ENCODE results near the gene BAHCC1. TPM values are rescaled to one million over a fixed set of nuclear protein-coding genes. Genes with fewer than 3 reads are reported as not detected.

The BAHCC1 gene
- total RNA-seq, 1 experiment from 2014 or later = 74.2 TPM

GRCh38 chr17:81402981-81403467 is 7.8 kb downstream of the BAHCC1 start:
- BruUV-seq (replicated peaks) = no TSS peak
- peak overlapping the region; percentile 96 for H3K4me3 ChIP-seq (ENCODE audit: low read depth, low read length, poor library complexity, severe bottlenecking)
- ChIA-PET CTCF (no interaction called here), POLR2A (ENCODE audit: low non-redundant PET) (no interaction called here)
- no peaks in the 10 kb centered on the region for H3K9me3 ChIP-seq (ENCODE audit: low read depth, low read length, poor library complexity, severe bottlenecking)
- TF ChIP-seq, protein P1, sequence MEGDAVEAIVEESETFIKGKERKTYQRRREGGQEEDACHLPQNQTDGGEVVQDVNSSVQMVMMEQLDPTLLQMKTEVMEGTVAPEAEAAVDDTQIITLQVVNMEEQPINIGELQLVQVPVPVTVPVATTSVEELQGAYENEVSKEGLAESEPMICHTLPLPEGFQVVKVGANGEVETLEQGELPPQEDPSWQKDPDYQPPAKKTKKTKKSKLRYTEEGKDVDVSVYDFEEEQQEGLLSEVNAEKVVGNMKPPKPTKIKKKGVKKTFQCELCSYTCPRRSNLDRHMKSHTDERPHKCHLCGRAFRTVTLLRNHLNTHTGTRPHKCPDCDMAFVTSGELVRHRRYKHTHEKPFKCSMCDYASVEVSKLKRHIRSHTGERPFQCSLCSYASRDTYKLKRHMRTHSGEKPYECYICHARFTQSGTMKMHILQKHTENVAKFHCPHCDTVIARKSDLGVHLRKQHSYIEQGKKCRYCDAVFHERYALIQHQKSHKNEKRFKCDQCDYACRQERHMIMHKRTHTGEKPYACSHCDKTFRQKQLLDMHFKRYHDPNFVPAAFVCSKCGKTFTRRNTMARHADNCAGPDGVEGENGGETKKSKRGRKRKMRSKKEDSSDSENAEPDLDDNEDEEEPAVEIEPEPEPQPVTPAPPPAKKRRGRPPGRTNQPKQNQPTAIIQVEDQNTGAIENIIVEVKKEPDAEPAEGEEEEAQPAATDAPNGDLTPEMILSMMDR (conservative IDR thresholded peaks at IDR 0.05; ENCODE audit: low read depth, low read length) = peak; percentile 37; the same call in 1 of the 2 replicates
- no peak for TF ChIP-seq EZH2 (IDR thresholded peaks at IDR 0.05; ENCODE audit: borderline replicate concordance, low read depth, low read length, poor library complexity, severe bottlenecking)
- peak overlapping the region; percentile 100 for H3K27ac ChIP-seq (ENCODE audit: low read depth, low read length, poor library complexity, severe bottlenecking)
- H3K27me3 ChIP-seq (replicated peaks; ENCODE audit: insufficient read depth, low read depth, low read length, poor library complexity) = no peaks in the 10 kb centered on the region
- peak; percentile 72 for DNase-seq (ENCODE audit: low spot score)
- intact Hi-C loops (cut with micrococcal nuclease; ENCODE audit: unreplicated experiment) = no loop called here
- peaks cover 71% of the 10 kb centered on the region for H3K4me1 ChIP-seq (ENCODE audit: insufficient read depth, low read length, poor library complexity, severe bottlenecking)
- peaks cover 4% of the 10 kb centered on the region for H3K36me3 ChIP-seq (ENCODE audit: insufficient read depth, low read length, poor library complexity, severe bottlenecking)

GRCh38 chr17:81403671-81404534 is 8.6 kb downstream of the BAHCC1 start:
- Histone ChIP-seq H3K27me3 (replicated peaks; ENCODE audit: insufficient read depth, low read depth, low read length, poor library complexity) (no peaks in the 10 kb centered on the region), H3K36me3 (ENCODE audit: insufficient read depth, low read length, poor library complexity, severe bottlenecking) (peaks cover 4% of the 10 kb centered on the region), H3K9me3 (ENCODE audit: low read depth, low read length, poor library complexity, severe bottlenecking) (no peaks in the 10 kb centered on the region), H3K4me3 (ENCODE audit: low read depth, low read length, poor library complexity, severe bottlenecking) (peak overlapping the region; percentile 96), H3K27ac (ENCODE audit: low read depth, low read length, poor library complexity, severe bottlenecking) (peak overlapping the region; percentile 100), H3K4me1 (ENCODE audit: insufficient read depth, low read length, poor library complexity, severe bottlenecking) (peaks cover 76% of the 10 kb centered on the region)
- POLR2A ChIA-PET (ENCODE audit: low non-redundant PET) = interaction anchor here (0.7 kb wide), 1 partner anchor 152 kb away, joined by 4 read pairs; no protein-coding TSS in a partner anchor
- DNase-seq (ENCODE audit: low spot score) = peak; percentile 71
- CTCF ChIA-PET = no interaction called here
- TF ChIP-seq EZH2 (IDR thresholded peaks at IDR 0.05; ENCODE audit: borderline replicate concordance, low read depth, low read length, poor library complexity, severe bottlenecking) = no peak
- TF ChIP-seq, protein P1 (conservative IDR thresholded peaks at IDR 0.05; ENCODE audit: low read depth, low read length) = no peak
- intact Hi-C loops (cut with micrococcal nuclease; ENCODE audit: unreplicated experiment) = no loop called here
- BruUV-seq (replicated peaks) = no TSS peak

DNA sequence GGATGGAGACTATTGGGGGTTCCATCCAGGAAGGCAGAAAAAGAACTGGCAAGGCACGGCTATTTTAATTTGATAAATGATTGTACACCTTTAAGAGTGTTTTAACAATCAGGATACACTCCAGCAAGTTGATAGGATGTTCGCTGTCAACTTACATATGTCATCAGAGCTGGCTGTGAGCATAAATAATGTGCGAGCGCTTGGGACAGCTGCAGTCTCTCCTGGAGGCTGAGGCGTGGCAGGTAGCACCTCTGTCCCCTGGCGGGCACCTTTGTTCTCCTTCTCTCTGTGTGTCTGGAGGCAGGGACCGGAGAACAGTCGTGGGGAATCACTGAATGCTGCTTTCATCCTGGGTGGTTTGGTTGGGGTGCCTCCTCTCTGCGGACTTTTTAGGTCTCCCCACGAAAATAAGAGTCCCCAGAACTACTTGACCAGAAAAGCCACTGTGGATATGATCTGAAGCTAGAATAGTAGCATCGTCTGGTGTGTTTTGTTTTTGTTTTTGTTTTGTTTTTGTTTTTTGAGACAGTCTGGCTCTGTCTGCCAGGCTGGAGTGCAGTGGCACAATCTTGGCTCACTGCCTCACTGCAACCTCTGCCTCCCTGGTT is 9.4 kb downstream of the BAHCC1 start:
- Histone ChIP-seq H3K9me3 (ENCODE audit: low read depth, low read length, poor library complexity, severe bottlenecking) (no peaks in the 10 kb centered on the region), H3K27ac (ENCODE audit: low read depth, low read length, poor library complexity, severe bottlenecking) (peak overlapping the region; percentile 100), H3K36me3 (ENCODE audit: insufficient read depth, low read length, poor library complexity, severe bottlenecking) (peaks cover 4% of the 10 kb centered on the region), H3K4me1 (ENCODE audit: insufficient read depth, low read length, poor library complexity, severe bottlenecking) (peaks cover 84% of the 10 kb centered on the region), H3K27me3 (replicated peaks; ENCODE audit: insufficient read depth, low read depth, low read length, poor library complexity) (no peaks in the 10 kb centered on the region), H3K4me3 (ENCODE audit: low read depth, low read length, poor library complexity, severe bottlenecking) (peak overlapping the region; percentile 96)
- ChIA-PET POLR2A (ENCODE audit: low non-redundant PET) (interaction anchor here (0.6 to 1.8 kb wide), 3 partner anchors 15 to 151 kb away, joined by 4 to 7 read pairs (median 6); no protein-coding TSS in a partner anchor), CTCF (no interaction called here)
- intact Hi-C loops (cut with micrococcal nuclease; ENCODE audit: unreplicated experiment) = no loop called here
- BruUV-seq (replicated peaks) = TSS peak; percentile 43
- no peak for TF ChIP-seq EZH2 (IDR thresholded peaks at IDR 0.05; ENCODE audit: borderline replicate concordance, low read depth, low read length, poor library complexity, severe bottlenecking)
- TF ChIP-seq, protein P1 (conservative IDR thresholded peaks at IDR 0.05; ENCODE audit: low read depth, low read length) = no peak
- peak; percentile 66 for DNase-seq (ENCODE audit: low spot score)
